ENCODE measurements around the gene TRNAU1AP.

- TF ChIP-seq POLR2AphosphoS5 (IDR thresholded peaks at IDR 0.05; ENCODE audit: low read depth, low read length) = no peak
- no peak for TF ChIP-seq POLR2A (IDR thresholded peaks at IDR 0.05; ENCODE audit: low read depth, low read length)
- TF ChIP-seq TAF1 (IDR thresholded peaks at IDR 0.05; ENCODE audit: borderline replicate concordance, low read depth, low read length) = no peak
These were observed 29.3 kb downstream of the TRNAU1AP start for GRCh38 chr1:28582248-28582615.
